HG03025 (cell line): Measurements from ENCODE around the gene GBA3.

Experiments used
- ATAC-seq: cut with Tn5 transposase; IDR thresholded peaks from one replicate; pipeline ENCODE4 v1.9.1; 2021; ENCODE audit warnings: mild to moderate bottlenecking, moderate library complexity; ENCODE audit not compliant: unreplicated experiment, low FRiP score

Gene GBA3

GRCh38 chr4:22766068-22766467 lies 73.3 kb downstream of the GBA3 start:
- no peak for ATAC-seq

DNA sequence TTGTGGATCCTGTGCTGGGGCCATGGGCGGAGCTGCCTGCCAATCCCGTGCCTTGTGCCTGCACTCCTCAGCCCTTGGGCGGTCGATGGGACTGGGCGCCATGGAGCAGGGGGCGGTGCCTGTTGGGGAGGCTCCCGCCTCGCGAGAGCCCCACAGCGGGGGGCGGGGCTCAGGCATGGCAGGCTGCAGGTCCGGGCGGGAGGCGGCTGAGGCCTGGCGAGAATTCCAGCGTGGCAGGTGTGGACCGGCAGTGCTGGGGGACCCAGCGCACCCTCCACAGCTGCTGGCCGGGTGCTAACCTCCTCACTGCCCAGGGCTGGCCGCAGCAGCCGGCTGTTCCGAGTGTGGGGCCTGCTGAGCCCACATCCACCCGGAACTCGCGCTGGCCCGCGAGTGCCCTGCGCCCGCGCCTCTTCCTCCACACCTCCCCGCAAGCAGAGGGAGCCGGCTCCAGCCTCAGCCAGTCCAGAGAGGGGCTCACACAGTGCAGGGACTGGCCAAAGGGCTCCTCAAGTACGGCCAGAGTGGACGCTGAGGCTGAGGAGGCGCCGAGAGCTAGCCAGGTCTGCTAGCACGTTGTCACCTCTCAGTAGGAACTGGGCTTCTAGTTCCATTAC lies 85.9 kb downstream of the GBA3 start:
- no peak for ATAC-seq

- ATAC-seq = no peak
Measured at GRCh38 chr4:22780317-22780716, 87.6 kb downstream of the GBA3 start.

GRCh38 chr4:22780797-22781196 lies 88.1 kb downstream of the GBA3 start:
- no peak for ATAC-seq

DNA sequence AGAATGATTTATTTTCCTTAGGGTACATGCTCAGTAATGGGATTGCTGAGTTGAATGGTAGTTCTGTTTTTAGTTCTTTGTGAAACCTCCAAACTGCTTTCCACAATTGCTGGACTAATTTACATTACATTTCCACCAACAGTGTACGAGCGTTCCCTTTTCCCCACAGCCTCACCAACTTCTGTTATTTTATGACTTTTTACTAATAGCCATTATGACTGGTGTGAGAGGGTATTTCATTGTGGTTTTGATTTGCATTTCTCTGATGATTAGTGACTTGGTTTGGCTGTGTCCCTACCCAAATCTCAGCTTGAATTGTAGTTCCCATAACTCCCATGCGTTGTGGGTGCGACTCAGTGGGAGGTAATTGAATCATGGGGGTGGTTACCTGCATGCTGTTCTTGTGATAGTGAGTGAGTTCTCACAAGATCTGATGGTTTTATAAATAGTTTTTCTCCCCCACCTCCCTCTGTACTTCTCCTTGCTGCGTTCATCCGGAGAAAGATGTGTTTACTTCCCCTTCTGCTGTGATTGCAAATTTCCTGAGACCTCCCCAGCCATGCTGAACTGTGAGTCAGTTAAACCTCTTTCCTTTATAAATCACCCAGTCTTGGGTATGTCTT lies 95.1 kb downstream of the GBA3 start:
- ATAC-seq = no peak

GRCh38 chr4:22790631-22791030 lies 97.9 kb downstream of the GBA3 start:
- no peak for ATAC-seq

GRCh38 chr4:22794732-22795131 lies 102.0 kb downstream of the GBA3 start:
- ATAC-seq = no peak

GRCh38 chr4:22801391-22801790 lies 108.7 kb downstream of the GBA3 start:
- ATAC-seq = no peak

DNA sequence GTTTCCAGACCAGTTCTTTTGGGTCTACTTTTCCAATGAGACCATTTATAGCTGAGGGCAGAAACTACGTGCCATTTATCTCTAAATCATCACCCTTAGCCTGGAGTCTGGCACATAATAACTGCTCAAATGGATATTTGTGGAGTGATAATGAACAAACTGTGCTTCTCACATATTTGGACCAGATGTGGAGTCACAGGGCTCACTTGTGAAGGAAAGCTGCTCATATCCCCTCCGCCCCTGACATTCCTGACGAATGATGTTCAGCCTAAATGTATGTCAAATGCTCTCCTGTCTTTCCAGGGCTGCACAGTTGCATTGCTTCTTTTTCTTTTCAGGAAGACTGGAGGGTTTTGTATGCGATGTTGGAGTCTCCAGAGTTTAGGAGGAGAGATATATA lies 110.1 kb downstream of the GBA3 start:
- no peak for ATAC-seq

DNA sequence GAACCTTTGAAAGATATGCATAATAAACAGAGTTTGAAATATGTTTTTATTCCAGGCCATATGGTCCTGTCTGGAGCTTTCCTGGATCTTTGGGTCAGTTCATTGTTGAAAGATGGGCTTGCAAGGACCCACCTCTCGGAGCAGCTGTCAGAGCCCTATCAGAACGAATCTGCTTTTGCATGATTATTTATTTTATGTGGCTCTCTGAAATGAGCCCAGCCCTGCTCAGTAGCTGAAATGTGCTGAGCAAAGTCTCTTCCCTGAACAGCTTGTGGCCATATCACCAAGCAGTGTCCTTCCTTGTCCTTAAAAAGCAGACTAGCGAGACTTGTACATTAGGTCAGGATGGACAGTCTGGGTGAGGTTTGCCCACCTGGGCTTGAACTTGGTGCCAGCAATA lies 110.8 kb downstream of the GBA3 start:
- no peak for ATAC-seq

DNA sequence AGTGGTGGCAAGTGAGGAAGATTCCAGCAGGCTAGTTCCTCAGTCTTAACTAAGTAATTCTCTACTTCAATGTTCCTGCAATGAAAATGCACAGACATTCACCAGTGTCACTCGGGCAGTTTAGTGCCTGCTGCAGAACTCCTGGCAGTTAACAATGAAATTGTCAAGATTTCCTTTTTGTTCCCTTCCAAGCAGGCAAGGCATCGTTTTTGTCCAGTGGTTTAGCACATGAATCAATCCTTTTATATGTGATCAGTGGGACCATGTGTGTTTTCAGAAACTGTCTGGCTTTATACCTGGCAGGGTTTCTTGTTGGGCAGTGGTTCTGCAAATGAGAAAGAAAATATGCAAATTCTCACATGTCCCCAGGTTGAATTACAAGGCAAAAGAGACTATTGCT lies 122.2 kb downstream of the GBA3 start:
- ATAC-seq = no peak

GRCh38 chr4:22824091-22824490 lies 131.4 kb downstream of the GBA3 start:
- no peak for ATAC-seq

DNA sequence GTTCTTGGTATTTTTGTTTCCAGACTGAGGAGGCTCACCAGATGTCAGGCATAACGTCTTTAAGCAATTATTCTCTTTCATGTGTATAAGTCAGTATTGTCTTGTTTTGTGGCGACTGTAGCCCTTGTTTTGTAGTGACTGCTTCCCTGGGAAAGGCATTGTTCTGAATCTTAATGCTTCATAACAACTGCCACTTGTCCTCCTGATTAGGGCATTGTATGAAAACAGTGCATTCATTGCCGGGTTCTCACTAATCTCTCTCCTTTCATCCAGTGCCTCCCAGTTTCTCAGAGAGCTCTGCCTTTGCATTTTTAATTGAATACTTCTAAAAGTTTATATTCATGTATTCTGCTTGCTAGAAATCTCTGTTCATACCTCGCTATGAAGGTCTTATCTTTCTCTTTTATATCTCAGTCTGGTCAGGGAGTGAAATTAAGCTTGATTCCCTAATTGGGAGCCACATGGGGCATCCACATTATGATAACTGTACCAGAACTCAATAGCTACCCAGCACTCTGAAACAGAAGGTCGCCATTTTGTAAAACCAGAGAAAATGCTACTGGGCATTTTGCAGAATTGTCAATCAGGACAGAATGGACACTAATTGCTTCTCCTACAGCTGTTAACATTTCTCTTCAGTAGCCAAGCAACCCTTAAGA lies 149.8 kb downstream of the GBA3 start:
- no peak for ATAC-seq

DNA sequence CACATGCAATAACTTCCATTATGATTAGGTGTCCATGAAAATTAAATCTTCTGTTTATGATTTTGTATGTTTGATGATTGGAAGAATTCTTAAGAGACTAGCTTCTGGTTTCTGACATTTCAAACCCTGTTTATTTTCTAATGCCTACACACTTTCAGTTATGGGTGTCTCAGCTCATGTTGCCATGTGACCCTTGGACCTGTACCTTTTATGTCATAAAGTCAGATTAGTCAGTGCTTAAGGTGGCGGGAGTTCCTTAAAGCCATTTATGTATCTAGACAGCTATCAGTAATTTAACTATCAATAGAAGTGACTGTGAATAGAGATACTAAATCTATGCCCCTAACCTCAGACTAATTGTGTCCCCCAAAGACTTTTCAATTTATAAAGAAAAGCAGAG lies 155.6 kb downstream of the GBA3 start:
- ATAC-seq = no peak

DNA sequence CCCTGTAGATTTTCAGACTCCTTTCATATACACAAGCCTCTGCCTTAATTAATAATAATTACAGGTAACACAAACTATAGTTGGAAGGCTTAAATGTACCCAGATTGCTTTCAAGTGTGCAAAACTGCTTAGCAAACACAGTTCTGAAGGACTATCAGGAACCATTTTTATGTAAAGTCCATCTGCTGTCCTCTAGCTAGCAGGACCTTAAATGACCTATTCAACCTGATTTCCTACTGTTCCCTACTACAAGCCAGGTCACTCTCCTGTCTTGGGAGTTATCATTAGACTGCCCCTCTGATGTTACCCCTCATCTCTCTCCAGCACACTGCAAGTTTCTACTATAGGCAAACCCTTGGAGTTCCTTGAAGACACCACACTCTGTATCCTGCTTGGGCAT lies 157.3 kb downstream of the GBA3 start:
- ATAC-seq = no peak

- ATAC-seq = peak; percentile 96
Measured at GRCh38 chr4:22850630-22851029, 157.9 kb downstream of the GBA3 start.

- ATAC-seq = no peak
Measured at GRCh38 chr4:22857411-22857810, 164.7 kb downstream of the GBA3 start.

- no peak for ATAC-seq
Measured at GRCh38 chr4:22859318-22859717, 166.6 kb downstream of the GBA3 start.
